HepG2 (cell line): ENCODE results near the gene CACNA1D. TPM values are rescaled to one million over a fixed set of nuclear protein-coding genes. Genes with fewer than 3 reads are reported as not detected.

ENCODE experiments used
- CENPX ChIP-seq: sonication (generic); formaldehyde crosslinking; IDR thresholded peaks from 2 replicates; pipeline ENCODE4 v1.9.0; 2021; ENCODE audit warnings: mild to moderate bottlenecking, missing genetic modification reagents, moderate library complexity
- CREB1 ChIP-seq, 2 experiments: fragments of 450-650 bp in 1 of 2; IDR thresholded peaks; 2 replicates each; pipeline ENCODE4 v1.6.1; 2016 to 2017; ENCODE audit warnings: control low read depth in 1 of 2, mild to moderate bottlenecking in 1 of 2, missing compliant biosample characterization in 1 of 2, missing genetic modification characterization in 1 of 2
- DNMT1 ChIP-seq: sonication (generic); formaldehyde crosslinking; IDR thresholded peaks from 2 replicates; pipeline ENCODE4 v1.5.1; 2020; ENCODE audit warnings: mild to moderate bottlenecking, missing genetic modification reagents
- ELF1 ChIP-seq: sonication (generic); formaldehyde crosslinking; IDR thresholded peaks from 2 replicates; pipeline ENCODE4 v1.4.0; 2020; ENCODE audit warnings: missing genetic modification reagents
- FOSL1 ChIP-seq: sonication (generic); formaldehyde crosslinking; IDR thresholded peaks from 2 replicates; pipeline ENCODE4 v1.9.0; 2021; ENCODE audit warnings: missing genetic modification reagents, borderline replicate concordance
- GATA4 ChIP-seq: sonication (generic); IDR thresholded peaks from 2 replicates; pipeline ENCODE4 v1.6.1; 2016; ENCODE audit warnings: antibody characterized with exemption, low read depth, borderline replicate concordance
- MBD4 ChIP-seq: IDR thresholded peaks from 2 replicates; pipeline ENCODE4 v1.6.1; 2012; ENCODE audit warnings: low read length, inconsistent platforms, borderline replicate concordance
- PHF20 ChIP-seq: sonication (generic); formaldehyde crosslinking; IDR thresholded peaks from 2 replicates; pipeline ENCODE4 v1.5.0; 2020; ENCODE audit warnings: mild to moderate bottlenecking, missing genetic modification reagents
- RFX1 ChIP-seq: fragments of 450-650 bp; IDR thresholded peaks from 2 replicates; pipeline ENCODE4 v1.6.1; 2017
- SMAD3 ChIP-seq: sonication (generic); formaldehyde crosslinking; IDR thresholded peaks from 2 replicates; pipeline ENCODE4 v1.4.0; 2020; ENCODE audit warnings: missing genetic modification reagents
- ZKSCAN1 ChIP-seq: fragments of 150-350 bp; IDR thresholded peaks from 2 replicates; pipeline ENCODE4 v1.6.1; 2014; ENCODE audit warnings: low read length
- ZNF225 ChIP-seq: sonication (generic); formaldehyde crosslinking; IDR thresholded peaks from 2 replicates; pipeline ENCODE4 v1.4.0; 2020; ENCODE audit warnings: mild to moderate bottlenecking, missing genetic modification reagents
- ZNF446 ChIP-seq: sonication (generic); formaldehyde crosslinking; IDR thresholded peaks from 2 replicates; pipeline ENCODE4 v1.5.0; 2020; ENCODE audit warnings: mild to moderate bottlenecking, missing genetic modification reagents
- ZNF558 ChIP-seq: sonication (generic); formaldehyde crosslinking; IDR thresholded peaks from 2 replicates; pipeline ENCODE4 v1.9.0; 2022; ENCODE audit warnings: mild to moderate bottlenecking, missing genetic modification reagents, borderline replicate concordance
- ZNF570 ChIP-seq: sonication (generic); formaldehyde crosslinking; IDR thresholded peaks from 2 replicates; pipeline ENCODE4 v1.4.0; 2020; ENCODE audit warnings: mild to moderate bottlenecking, missing genetic modification reagents, borderline replicate concordance
- ZNF619 ChIP-seq: sonication (generic); formaldehyde crosslinking; IDR thresholded peaks from 2 replicates; pipeline ENCODE4 v1.4.0; 2020; ENCODE audit warnings: mild to moderate bottlenecking, missing genetic modification reagents
- polyA plus RNA-seq, 8 experiments: library from polyadenylated mRNA; depleted of rRNA in 3 of 8; stranded (reverse) in 7 of 8; unstranded in 1 of 8; fragments of >200 nt; fragmentation: Illumina TruSeq in 4 of 8; extraction: Trizol in 4 of 8; gene quantifications; 2 replicates each; pipeline versions ENCODE4 v1.2.1 to v1.2.3, GENCODE V29; 2011 to 2016; ENCODE audit warnings: low read depth in 4 of 8, missing spikeins in 1 of 8, mixed read lengths in 1 of 8; ENCODE audit not compliant: insufficient read depth in 1 of 8
- total RNA-seq, 5 experiments: library from RNA; depleted of rRNA; stranded (reverse); fragments of >200 nt; fragmentation: Illumina TruSeq; extraction: Trizol; gene quantifications; 2 replicates each; pipeline ENCODE4 v1.2.3, GENCODE V29; 2016; ENCODE audit warnings: low read depth in 1 of 5
- TF ChIP-seq, protein P1 (sequence below): sonication (generic); formaldehyde crosslinking; IDR thresholded peaks from 2 replicates; pipeline ENCODE4 v1.4.0; 2020; ENCODE audit warnings: mild to moderate bottlenecking, missing genetic modification reagents
- TF ChIP-seq, protein P2 (sequence below): sonication (generic); formaldehyde crosslinking; IDR thresholded peaks from 2 replicates; pipeline ENCODE4 v1.8.1; 2023; ENCODE audit warnings: mild to moderate bottlenecking, inconsistent platforms, moderate library complexity, missing genetic modification reagents, borderline replicate concordance
- TF ChIP-seq, protein P3 (sequence below): IDR thresholded peaks from 2 replicates; pipeline ENCODE4 v1.6.1; 2016; ENCODE audit warnings: missing biosample characterization, missing genetic modification reagents, low read depth
- TF ChIP-seq, protein P4 (sequence below): IDR thresholded peaks from 2 replicates; pipeline ENCODE4 v1.6.1; 2016; ENCODE audit warnings: mild to moderate bottlenecking

CACNA1D gene
- total and polyA plus RNA-seq, 2 of the 13 experiments (the other 11 are each of a cell fraction or from before 2014, with no cell fraction given) = 0.26 to 0.38 TPM

DNA sequence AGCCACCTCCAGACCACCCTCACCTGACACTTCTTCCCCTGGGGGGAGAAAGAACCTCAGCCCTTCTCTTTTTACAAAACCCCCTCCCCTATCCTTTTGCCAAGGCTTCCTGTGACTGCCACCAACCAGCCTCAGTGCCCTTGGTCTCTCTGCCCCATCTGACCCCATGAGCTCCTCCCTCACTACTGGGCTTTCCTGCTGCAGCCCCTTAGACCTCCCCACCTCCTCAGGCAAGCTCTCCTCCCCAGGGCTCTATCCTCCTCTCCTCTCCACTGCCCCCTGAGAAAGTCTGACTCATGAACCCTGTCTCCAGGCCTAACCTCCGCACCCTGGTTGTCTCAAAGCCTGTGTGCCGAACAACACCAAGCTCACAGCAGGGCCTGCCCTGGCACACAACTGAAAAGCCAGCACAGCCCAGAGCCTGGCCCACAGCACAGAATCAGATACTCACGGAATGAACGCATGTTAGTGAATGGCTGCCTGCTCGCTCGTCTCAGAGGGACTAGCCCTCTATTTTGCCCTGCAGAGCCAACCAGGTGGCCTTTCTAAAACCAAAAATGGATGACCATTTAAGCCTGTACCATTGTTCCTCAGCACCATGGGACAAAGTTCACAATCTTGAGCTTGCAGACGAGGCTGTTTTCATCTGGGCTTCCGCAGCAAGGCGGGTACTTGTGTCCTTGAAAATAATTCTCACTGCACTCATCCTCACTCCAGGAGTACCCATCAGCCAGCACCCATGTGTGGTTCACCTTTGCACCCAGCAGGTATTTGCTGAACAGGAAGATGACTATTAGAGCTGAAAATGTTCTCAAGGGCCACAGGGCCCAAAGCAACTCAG lies 350.1 kb downstream of the CACNA1D start (continued):
- TF ChIP-seq, protein P1, sequence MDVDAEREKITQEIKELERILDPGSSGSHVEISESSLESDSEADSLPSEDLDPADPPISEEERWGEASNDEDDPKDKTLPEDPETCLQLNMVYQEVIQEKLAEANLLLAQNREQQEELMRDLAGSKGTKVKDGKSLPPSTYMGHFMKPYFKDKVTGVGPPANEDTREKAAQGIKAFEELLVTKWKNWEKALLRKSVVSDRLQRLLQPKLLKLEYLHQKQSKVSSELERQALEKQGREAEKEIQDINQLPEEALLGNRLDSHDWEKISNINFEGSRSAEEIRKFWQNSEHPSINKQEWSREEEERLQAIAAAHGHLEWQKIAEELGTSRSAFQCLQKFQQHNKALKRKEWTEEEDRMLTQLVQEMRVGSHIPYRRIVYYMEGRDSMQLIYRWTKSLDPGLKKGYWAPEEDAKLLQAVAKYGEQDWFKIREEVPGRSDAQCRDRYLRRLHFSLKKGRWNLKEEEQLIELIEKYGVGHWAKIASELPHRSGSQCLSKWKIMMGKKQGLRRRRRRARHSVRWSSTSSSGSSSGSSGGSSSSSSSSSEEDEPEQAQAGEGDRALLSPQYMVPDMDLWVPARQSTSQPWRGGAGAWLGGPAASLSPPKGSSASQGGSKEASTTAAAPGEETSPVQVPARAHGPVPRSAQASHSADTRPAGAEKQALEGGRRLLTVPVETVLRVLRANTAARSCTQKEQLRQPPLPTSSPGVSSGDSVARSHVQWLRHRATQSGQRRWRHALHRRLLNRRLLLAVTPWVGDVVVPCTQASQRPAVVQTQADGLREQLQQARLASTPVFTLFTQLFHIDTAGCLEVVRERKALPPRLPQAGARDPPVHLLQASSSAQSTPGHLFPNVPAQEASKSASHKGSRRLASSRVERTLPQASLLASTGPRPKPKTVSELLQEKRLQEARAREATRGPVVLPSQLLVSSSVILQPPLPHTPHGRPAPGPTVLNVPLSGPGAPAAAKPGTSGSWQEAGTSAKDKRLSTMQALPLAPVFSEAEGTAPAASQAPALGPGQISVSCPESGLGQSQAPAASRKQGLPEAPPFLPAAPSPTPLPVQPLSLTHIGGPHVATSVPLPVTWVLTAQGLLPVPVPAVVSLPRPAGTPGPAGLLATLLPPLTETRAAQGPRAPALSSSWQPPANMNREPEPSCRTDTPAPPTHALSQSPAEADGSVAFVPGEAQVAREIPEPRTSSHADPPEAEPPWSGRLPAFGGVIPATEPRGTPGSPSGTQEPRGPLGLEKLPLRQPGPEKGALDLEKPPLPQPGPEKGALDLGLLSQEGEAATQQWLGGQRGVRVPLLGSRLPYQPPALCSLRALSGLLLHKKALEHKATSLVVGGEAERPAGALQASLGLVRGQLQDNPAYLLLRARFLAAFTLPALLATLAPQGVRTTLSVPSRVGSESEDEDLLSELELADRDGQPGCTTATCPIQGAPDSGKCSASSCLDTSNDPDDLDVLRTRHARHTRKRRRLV (CRISPR knock-in tag) = peak; percentile 40; the same call in 1 of the 2 replicates
- TF ChIP-seq DNMT1 (CRISPR knock-in tag) = no peak
- no peak for TF ChIP-seq ZNF570 (CRISPR knock-in tag)
- no peak for TF ChIP-seq ELF1 (CRISPR knock-in tag)
- TF ChIP-seq ZNF558 (CRISPR knock-in tag) = 0 out of 2 replicates have a peak, but pooled peaks have one; percentile 50
- no peak for TF ChIP-seq RFX1
- TF ChIP-seq, protein P2, sequence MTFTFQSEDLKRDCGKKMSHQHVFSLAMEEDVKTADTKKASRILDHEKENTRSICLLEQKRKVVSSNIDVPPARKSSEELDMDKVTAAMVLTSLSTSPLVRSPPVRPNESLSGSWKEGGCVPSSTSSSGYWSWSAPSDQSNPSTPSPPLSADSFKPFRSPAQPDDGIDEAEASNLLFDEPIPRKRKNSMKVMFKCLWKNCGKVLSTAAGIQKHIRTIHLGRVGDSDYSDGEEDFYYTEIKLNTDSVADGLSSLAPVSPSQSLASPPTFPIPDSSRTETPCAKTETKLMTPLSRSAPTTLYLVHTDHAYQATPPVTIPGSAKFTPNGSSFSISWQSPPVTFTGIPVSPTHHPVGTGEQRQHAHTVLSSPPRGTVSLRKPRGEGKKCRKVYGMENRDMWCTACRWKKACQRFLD (CRISPR knock-in tag) = no peak
- TF ChIP-seq SMAD3 (CRISPR knock-in tag) = no peak
- no peak for TF ChIP-seq ZNF225 (CRISPR knock-in tag)
- no peak for TF ChIP-seq ZNF619 (CRISPR knock-in tag)
- no peak for TF ChIP-seq CREB1 (IDR thresholded peaks at IDR 0.05)
- no peak for TF ChIP-seq CREB1 (CRISPR knock-in tag; IDR thresholded peaks at IDR 0.05)
- TF ChIP-seq MBD4 = no peak
- TF ChIP-seq, protein P3, sequence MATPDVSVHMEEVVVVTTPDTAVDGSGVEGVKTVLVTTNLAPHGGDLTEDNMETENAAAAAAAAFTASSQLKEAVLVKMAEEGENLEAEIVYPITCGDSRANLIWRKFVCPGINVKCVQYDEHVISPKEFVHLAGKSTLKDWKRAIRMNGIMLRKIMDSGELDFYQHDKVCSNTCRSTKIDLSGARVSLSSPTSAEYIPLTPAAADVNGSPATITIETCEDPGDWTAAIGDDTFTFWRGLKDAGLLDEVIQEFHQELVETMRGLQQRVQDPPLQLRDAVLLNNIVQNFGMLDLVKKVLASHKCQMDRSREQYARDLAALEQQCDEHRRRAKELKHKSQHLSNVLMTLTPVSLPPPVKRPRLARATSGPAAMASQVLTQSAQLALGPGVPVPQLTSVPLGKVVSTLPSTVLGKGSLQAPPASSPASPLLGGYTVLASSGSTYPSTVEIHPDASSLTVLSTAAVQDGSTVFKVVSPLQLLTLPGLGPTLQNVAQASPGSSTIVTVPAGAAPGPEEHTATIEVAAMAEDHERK (CRISPR knock-in tag) = no peak
- no peak for TF ChIP-seq PHF20 (CRISPR knock-in tag)
- TF ChIP-seq ZKSCAN1 = no peak
- TF ChIP-seq ZNF446 (CRISPR knock-in tag) = no peak
- TF ChIP-seq, protein P4, sequence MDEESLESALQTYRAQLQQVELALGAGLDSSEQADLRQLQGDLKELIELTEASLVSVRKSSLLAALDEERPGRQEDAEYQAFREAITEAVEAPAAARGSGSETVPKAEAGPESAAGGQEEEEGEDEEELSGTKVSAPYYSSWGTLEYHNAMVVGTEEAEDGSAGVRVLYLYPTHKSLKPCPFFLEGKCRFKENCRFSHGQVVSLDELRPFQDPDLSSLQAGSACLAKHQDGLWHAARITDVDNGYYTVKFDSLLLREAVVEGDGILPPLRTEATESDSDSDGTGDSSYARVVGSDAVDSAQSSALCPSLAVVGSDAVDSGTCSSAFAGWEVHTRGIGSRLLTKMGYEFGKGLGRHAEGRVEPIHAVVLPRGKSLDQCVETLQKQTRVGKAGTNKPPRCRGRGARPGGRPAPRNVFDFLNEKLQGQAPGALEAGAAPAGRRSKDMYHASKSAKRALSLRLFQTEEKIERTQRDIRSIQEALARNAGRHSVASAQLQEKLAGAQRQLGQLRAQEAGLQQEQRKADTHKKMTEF = peak; percentile 76
- no peak for TF ChIP-seq CENPX (CRISPR knock-in tag)
- TF ChIP-seq GATA4 = no peak
- no peak for TF ChIP-seq FOSL1 (CRISPR knock-in tag)
